Panc1 (cell line): ENCODE data around the gene DCK.

ENCODE experiments used
- POLR2AphosphoS5 ChIP-seq: IDR thresholded peaks from 2 replicates; pipeline ENCODE4 v1.6.1; 2012; ENCODE audit warnings: mild to moderate bottlenecking, low read depth, low read length, moderate library complexity
- SIN3A ChIP-seq: IDR thresholded peaks from 2 replicates; pipeline ENCODE4 v1.6.1; 2012; ENCODE audit warnings: low read depth, mild to moderate bottlenecking, low read length, moderate library complexity, borderline replicate concordance; ENCODE audit not compliant: insufficient read depth

DNA sequence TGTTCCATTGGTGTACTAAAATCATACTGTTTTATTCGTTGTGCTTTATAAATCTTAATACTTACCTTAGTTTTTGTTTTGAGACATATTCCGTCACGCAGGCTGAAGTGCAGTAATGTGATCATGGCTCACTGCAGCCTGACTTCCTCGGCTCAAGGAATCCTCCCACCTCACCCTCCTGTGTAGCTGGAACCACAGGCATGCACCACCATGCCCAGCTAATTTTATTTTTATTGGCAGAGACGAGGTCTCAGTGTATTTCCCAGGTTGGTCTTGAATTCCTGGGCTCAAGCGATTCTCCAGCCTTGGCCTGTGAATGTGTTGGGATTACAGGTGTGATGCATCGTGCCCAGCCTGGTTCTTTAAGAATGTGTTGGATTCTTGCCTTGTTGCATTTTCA is 24.4 kb upstream of the DCK start:
- no peak for TF ChIP-seq POLR2AphosphoS5
- TF ChIP-seq SIN3A = no peak
